COLO668 (cell line): ENCODE data around the gene PPP1CA.
A peak's percentile ranks its signal among the peaks of the same experiment; 100 is the strongest.

ENCODE experiments used
- DNase-seq: peaks from one replicate; lab custom pipeline; 2025; ENCODE audit not compliant: unreplicated experiment; lab: John Stamatoyannopoulos, UW

Gene PPP1CA

GRCh38 chr11:67370351-67371076 lies 31.1 kb downstream of the PPP1CA start:
- no peak for DNase-seq

GRCh38 chr11:67369801-67370284 lies 31.8 kb downstream of the PPP1CA start:
- DNase-seq = no peak

GRCh38 chr11:67369275-67369674 lies 32.4 kb downstream of the PPP1CA start:
- no peak for DNase-seq

- DNase-seq = no peak
Measured at GRCh38 chr11:67368621-67369020, 33.0 kb downstream of the PPP1CA start.

GRCh38 chr11:67367761-67368227 lies 33.9 kb downstream of the PPP1CA start:
- no peak for DNase-seq

- no peak for DNase-seq
Measured at GRCh38 chr11:67366961-67367760, 34.5 kb downstream of the PPP1CA start.

GRCh38 chr11:67366546-67366945 lies 35.1 kb downstream of the PPP1CA start:
- no peak for DNase-seq

GRCh38 chr11:67365736-67366444 lies 35.8 kb downstream of the PPP1CA start:
- DNase-seq = no peak

- no peak for DNase-seq
Measured at GRCh38 chr11:67364783-67365722, 36.6 kb downstream of the PPP1CA start.

- no peak for DNase-seq
Measured at GRCh38 chr11:67364169-67364568, 37.5 kb downstream of the PPP1CA start.

- no peak for DNase-seq
Measured at GRCh38 chr11:67357831-67358670, 43.6 kb downstream of the PPP1CA start.

GRCh38 chr11:67356864-67357561 lies 44.6 kb downstream of the PPP1CA start:
- DNase-seq = peak; percentile 60

- no peak for DNase-seq
Measured at GRCh38 chr11:67356387-67356863, 45.2 kb downstream of the PPP1CA start.

GRCh38 chr11:67355794-67356386 lies 45.8 kb downstream of the PPP1CA start:
- no peak for DNase-seq

- no peak for DNase-seq
Measured at GRCh38 chr11:67355023-67355793, 46.5 kb downstream of the PPP1CA start.

GRCh38 chr11:67354075-67355022 lies 47.3 kb downstream of the PPP1CA start:
- peak; percentile 31 for DNase-seq
